HUDEP-2 (cell line): ENCODE results near the gene DNPH1.

Experiments
- DNase-seq, 76 experiments: peaks; one replicate each; lab custom pipeline; 2025; ENCODE audit not compliant: unreplicated experiment in 76 of 76; lab: John Stamatoyannopoulos, UW

DNPH1 gene

GRCh38 chr6:43264599-43265145, 35.4 kb upstream of the DNPH1 start:
- DNase-seq: no peak

- peak in 72 of 76 experiments; percentile 17 to 88 (median 70) for DNase-seq
These were observed 34.3 kb upstream of the DNPH1 start for GRCh38 chr6:43263314-43264178.

GRCh38 chr6:43262780-43263313, 33.6 kb upstream of the DNPH1 start:
- DNase-seq: no peak

GRCh38 chr6:43262000-43262779, 32.9 kb upstream of the DNPH1 start:
- DNase-seq: no peak

GRCh38 chr6:43261198-43261597, 31.9 kb upstream of the DNPH1 start:
- DNase-seq: no peak

GRCh38 chr6:43260791-43261190, 31.5 kb upstream of the DNPH1 start:
- no peak for DNase-seq

- DNase-seq: no peak
These were observed 29.8 kb upstream of the DNPH1 start for GRCh38 chr6:43258807-43259686.

GRCh38 chr6:43258180-43258579, 28.9 kb upstream of the DNPH1 start:
- DNase-seq: no peak

GRCh38 chr6:43257367-43258145, 28.3 kb upstream of the DNPH1 start:
- no peak for DNase-seq

- no peak for DNase-seq
These were observed 27.5 kb upstream of the DNPH1 start for GRCh38 chr6:43256670-43257366.

GRCh38 chr6:43255408-43256054, 26.2 kb upstream of the DNPH1 start:
- no peak for DNase-seq

GRCh38 chr6:43254846-43255245, 25.6 kb upstream of the DNPH1 start:
- no peak for DNase-seq

- DNase-seq: no peak
These were observed 25.0 kb upstream of the DNPH1 start for GRCh38 chr6:43254138-43254817.

GRCh38 chr6:43253401-43253800, 24.1 kb upstream of the DNPH1 start:
- no peak for DNase-seq

- no peak for DNase-seq
These were observed 21.7 kb upstream of the DNPH1 start for GRCh38 chr6:43250992-43251373.

GRCh38 chr6:43248791-43249190, 19.5 kb upstream of the DNPH1 start:
- DNase-seq: no peak

- no peak for DNase-seq
These were observed 18.8 kb upstream of the DNPH1 start for GRCh38 chr6:43248101-43248500.
